PC-3 (cell line): ENCODE measurements around the gene PKP3. TPM values are rescaled to one million over a fixed set of nuclear protein-coding genes. Genes with fewer than 3 reads are reported as not detected.
A peak's percentile ranks its signal among the peaks of the same experiment; 100 is the strongest.

Source experiments
- ATAC-seq: fragments of 200-7000 bp; cut with Tn5 transposase; 2 replicates; pipeline ENCODE4 v1.9.1; 2020; ENCODE audit warnings: mild to moderate bottlenecking, moderate library complexity
- BruUV-seq: library from RNA; stranded (reverse); fragments of 400-500 nt; replicated peaks from 2 replicates; lab custom pipeline; 2021; lab: Mats Ljungman, UMichigan
- CTCF ChIA-PET: fragments of 300-600 bp; sonication (Branson Sonifier 250); formaldehyde crosslinking; loops from one replicate; lab custom pipeline; 2022; ENCODE audit warnings: antibody characterized with exemption; lab: Charles Lee
- POLR2A ChIA-PET: fragments of 300-600 bp; sonication (Branson Sonifier 250); formaldehyde crosslinking; loops from one replicate; lab custom pipeline; 2022; ENCODE audit warnings: antibody characterized with exemption; ENCODE audit not compliant: unreplicated experiment; lab: Charles Lee
- DNase-seq: peaks from one replicate; pipeline ENCODE4 v3.0.0-alpha.2; 2015
- H2AFZ ChIP-seq: fragments of 300-600 bp; sonication (generic); 2 replicates; pipeline ENCODE4 v1.6.0; 2016; ENCODE audit warnings: antibody characterized with exemption, low read length
- H3F3A ChIP-seq: fragments of 300-600 bp; sonication (generic); one replicate; pipeline ENCODE4 v1.6.0; 2017; ENCODE audit warnings: antibody characterized with exemption, low read length, control low read depth, mild to moderate bottlenecking; ENCODE audit not compliant: unreplicated experiment
- H3K27ac ChIP-seq: fragments of 300-600 bp; sonication (generic); 2 replicates; pipeline ENCODE4 v1.5.1; 2016; ENCODE audit warnings: mild to moderate bottlenecking, low read length
- H3K27me3 ChIP-seq: fragments of 300-600 bp; sonication (generic); 2 replicates; pipeline ENCODE4 v1.6.1; 2016; ENCODE audit warnings: low read length, mixed read lengths
- H3K36me3 ChIP-seq: fragments of 300-600 bp; sonication (generic); 2 replicates; pipeline ENCODE4 v1.6.1; 2016; ENCODE audit warnings: low read depth, mixed run types, low read length, mixed read lengths
- H3K4me1 ChIP-seq: fragments of 300-600 bp; sonication (generic); 2 replicates; pipeline ENCODE4 v1.5.1; 2016; ENCODE audit warnings: low read length; ENCODE audit not compliant: insufficient read depth
- H3K4me2 ChIP-seq: fragments of 300-600 bp; sonication (generic); 2 replicates; pipeline ENCODE4 v1.6.0; 2016; ENCODE audit warnings: low read length
- H3K4me3 ChIP-seq: fragments of 300-600 bp; sonication (generic); 2 replicates; pipeline ENCODE4 v1.5.1; 2016; ENCODE audit warnings: mild to moderate bottlenecking, low read length, mixed read lengths
- H3K79me2 ChIP-seq: fragments of 300-600 bp; sonication (generic); 2 replicates; pipeline ENCODE4 v1.6.1; 2017; ENCODE audit warnings: low read length, mixed read lengths
- H3K9ac ChIP-seq: fragments of 300-600 bp; sonication (generic); 2 replicates; pipeline ENCODE4 v1.6.0; 2016; ENCODE audit warnings: mild to moderate bottlenecking, low read length
- H3K9me2 ChIP-seq: fragments of 300-600 bp; sonication (generic); replicated peaks from 2 replicates; pipeline ENCODE4 v1.6.1; 2016; ENCODE audit warnings: mixed run types, low read length, mixed read lengths
- H3K9me3 ChIP-seq: fragments of 300-600 bp; sonication (generic); 2 replicates; pipeline ENCODE4 v1.6.1; 2016; ENCODE audit warnings: low read length, mixed read lengths
- H4K20me1 ChIP-seq: fragments of 300-600 bp; sonication (generic); 2 replicates; pipeline ENCODE4 v1.6.1; 2016; ENCODE audit warnings: low read length, mixed read lengths
- EZH2 ChIP-seq: fragments of 300-600 bp; sonication (generic); IDR thresholded peaks from one replicate; pipeline ENCODE4 v1.6.1; 2017; ENCODE audit warnings: antibody characterized with exemption, mild to moderate bottlenecking, low read length; ENCODE audit not compliant: unreplicated experiment
- EZH2phosphoT487 ChIP-seq: fragments of 300-600 bp; sonication (generic); IDR thresholded peaks from 2 replicates; pipeline ENCODE4 v1.6.1; 2018; ENCODE audit warnings: mild to moderate bottlenecking, antibody characterized with exemption, low read length, borderline replicate concordance
- intact Hi-C: fragments of 100-400 bp; cut with micrococcal nuclease; formaldehyde crosslinking; loops from 2 replicates; pipeline ENCODE4 v1.9.0; 2023
- total RNA-seq: library from RNA; depleted of rRNA; stranded (reverse); fragments of >200 nt; gene quantifications from 2 replicates; pipeline ENCODE4 v1.2.3, GENCODE V29; 2014
- TF ChIP-seq, protein P1 (sequence below): fragments of 300-600 bp; sonication (generic); conservative IDR thresholded peaks from 2 replicates; pipeline ENCODE4 v1.5.1; 2017; ENCODE audit warnings: antibody characterized with exemption, low read depth, mild to moderate bottlenecking, low read length

The PKP3 gene
- total RNA-seq, 1 experiment from 2014 or later = 218 TPM

DNA sequence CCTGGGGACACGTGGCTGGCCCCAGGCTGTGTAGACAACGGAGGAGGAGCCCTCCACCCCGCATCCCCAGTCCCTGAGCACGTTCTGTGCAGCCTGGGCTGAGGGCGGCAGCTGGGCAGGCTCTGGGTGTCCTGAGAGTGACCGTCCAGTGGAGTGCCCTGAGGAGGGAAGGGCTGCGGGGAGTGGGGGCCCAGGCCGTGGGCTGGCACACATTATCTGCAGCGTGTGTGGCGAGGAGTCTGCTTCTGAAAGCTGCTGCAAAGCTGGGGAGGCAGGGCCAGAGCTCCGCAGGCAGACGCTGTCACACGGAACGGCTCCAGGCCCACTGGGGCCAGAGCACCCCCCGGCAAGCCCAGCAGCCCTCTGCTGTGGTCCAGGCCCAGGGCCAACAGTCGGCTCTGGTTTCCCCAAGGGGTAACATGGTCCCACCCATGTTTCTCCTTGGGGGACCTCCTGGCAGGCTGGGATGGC, 48.6 kb downstream of the PKP3 start:
- intact Hi-C loops = loop anchor here (10.0 kb wide), 2 partner anchors 48 to 138 kb away; partner anchors contain the start of genes IFITM2 and PKP3

DNA sequence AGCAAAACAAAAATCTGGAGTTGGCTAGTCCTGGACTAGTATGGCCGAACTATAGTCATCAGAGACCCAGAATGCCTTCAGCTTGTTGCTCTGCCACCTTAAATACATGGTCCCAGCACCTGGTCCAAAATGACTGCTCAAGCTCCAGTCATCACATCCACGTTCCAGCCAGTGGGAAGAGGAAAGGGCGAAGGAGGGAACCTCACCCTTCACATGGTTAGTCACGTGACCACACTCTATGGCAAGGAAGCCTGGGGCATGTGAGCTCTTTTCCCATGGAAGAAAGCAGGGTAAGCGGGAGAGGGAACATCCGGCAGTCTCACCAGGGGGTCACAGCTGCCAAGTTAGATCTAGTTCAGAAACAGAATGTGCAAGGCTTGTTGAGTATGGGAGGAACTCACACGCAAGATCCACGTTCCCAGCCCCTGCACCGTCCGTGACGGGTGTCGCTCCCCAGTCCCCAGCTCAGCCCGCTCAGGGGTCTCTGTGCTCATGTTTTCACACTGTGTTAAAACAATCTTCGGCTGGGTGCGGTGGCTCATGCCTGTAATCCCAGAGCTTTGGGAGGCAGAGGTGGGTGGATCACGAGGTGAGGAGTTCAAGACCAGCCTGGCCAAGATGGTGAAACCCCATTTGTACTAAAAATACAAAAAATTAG, 49.7 kb downstream of the PKP3 start:
- Histone ChIP-seq H3K36me3 (no peaks in the 10 kb centered on the region), H2AFZ (no peak overlapping the region), H3K79me2 (0 out of 2 replicates have a peak, but pooled peaks cover 17% of the 10 kb centered on the region), H4K20me1 (no peaks in the 10 kb centered on the region), H3K9ac (no peak overlapping the region), H3K27ac (no peak overlapping the region), H3K4me1 (peaks cover 17% of the 10 kb centered on the region), H3K27me3 (no peaks in the 10 kb centered on the region), H3K9me2 (no peaks in the 10 kb centered on the region), H3K4me2 (no peak overlapping the region), H3K4me3 (no peak overlapping the region), H3F3A (no peaks in the 10 kb centered on the region), H3K9me3 (no peaks in the 10 kb centered on the region)
- peak; percentile 8 for DNase-seq
- no peak for ATAC-seq
- TF ChIP-seq, protein P1, sequence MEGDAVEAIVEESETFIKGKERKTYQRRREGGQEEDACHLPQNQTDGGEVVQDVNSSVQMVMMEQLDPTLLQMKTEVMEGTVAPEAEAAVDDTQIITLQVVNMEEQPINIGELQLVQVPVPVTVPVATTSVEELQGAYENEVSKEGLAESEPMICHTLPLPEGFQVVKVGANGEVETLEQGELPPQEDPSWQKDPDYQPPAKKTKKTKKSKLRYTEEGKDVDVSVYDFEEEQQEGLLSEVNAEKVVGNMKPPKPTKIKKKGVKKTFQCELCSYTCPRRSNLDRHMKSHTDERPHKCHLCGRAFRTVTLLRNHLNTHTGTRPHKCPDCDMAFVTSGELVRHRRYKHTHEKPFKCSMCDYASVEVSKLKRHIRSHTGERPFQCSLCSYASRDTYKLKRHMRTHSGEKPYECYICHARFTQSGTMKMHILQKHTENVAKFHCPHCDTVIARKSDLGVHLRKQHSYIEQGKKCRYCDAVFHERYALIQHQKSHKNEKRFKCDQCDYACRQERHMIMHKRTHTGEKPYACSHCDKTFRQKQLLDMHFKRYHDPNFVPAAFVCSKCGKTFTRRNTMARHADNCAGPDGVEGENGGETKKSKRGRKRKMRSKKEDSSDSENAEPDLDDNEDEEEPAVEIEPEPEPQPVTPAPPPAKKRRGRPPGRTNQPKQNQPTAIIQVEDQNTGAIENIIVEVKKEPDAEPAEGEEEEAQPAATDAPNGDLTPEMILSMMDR = no peak
- TF ChIP-seq EZH2 = no peak
- no peak for TF ChIP-seq EZH2phosphoT487
- intact Hi-C loops = loop anchor here (2.0 to 10.0 kb wide), 3 partner anchors 49 to 139 kb away; partner anchors contain the start of genes B4GALNT4, IFITM2 and PKP3
- no TSS peak for BruUV-seq
- ChIA-PET POLR2A (no interaction called here), CTCF (no interaction called here)

More for the DNA sequence above, 48.6 kb downstream of the PKP3 start:
- no TSS peak for BruUV-seq
- Histone ChIP-seq H4K20me1 (no peaks in the 10 kb centered on the region), H3F3A (no peaks in the 10 kb centered on the region), H3K79me2 (0 out of 2 replicates have a peak, but pooled peaks cover 17% of the 10 kb centered on the region), H3K27ac (no peak overlapping the region), H3K9me3 (no peaks in the 10 kb centered on the region), H3K4me3 (no peak overlapping the region), H3K9me2 (no peaks in the 10 kb centered on the region), H3K36me3 (no peaks in the 10 kb centered on the region), H3K9ac (no peak overlapping the region), H3K4me2 (no peak overlapping the region), H3K27me3 (no peaks in the 10 kb centered on the region), H3K4me1 (peaks cover 15% of the 10 kb centered on the region), H2AFZ (no peak overlapping the region)
- no peak for ATAC-seq
- TF ChIP-seq, protein P1 = no peak
- no peak for TF ChIP-seq EZH2phosphoT487
- no peak for TF ChIP-seq EZH2
- ChIA-PET CTCF (no interaction called here), POLR2A (no interaction called here)
- DNase-seq = no peak
